NCI-H1694 treated with DMSO at 0.1 percent for 48 hours (cell line): ENCODE data around the gene TBPL1.
"Not testable (repeated sequence)": the region's sequence is repeated elsewhere in the genome, so short reads cannot be mapped to it uniquely, and the experiment has no call there.

ENCODE experiments used
- DNase-seq: peaks from one replicate; lab custom pipeline; 2025; lab: John Stamatoyannopoulos, UW

Gene TBPL1

DNA sequence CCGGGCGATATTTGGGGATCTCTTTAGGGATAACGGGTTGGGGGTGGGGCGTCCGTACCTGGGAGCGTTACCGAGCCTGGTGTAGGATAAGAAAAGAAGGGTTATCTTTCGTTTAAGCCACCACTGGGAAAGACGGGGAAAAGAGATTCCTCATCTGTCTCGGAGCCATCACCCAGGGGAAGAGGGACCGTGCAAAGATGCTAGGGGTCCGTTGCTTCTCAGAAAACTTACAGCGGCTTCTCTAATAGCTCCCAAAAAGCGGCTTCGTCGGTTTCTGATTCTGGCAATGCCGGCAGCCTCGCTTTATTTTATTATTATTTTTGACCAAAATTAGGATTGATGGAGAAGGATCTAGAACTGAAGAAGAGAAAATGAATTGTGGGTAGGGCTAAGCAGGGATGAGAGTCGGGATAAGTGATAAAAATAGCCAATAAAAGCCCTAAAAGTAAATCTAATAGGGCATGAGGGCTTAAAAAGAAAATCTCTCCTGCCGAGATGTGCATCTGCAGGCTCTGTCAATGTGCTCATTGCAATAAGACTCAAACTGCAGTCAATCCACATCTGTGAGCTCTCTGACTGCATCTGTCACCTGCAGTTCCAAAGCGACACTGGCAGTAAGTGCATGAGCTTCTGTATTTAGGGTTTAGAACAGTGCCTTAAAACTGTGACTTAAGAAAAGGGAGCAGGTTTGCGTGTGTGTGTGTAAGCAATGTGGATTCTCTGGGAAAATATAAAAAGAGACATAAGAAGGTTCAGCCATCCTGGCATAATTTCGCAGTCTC, 801 bp downstream of the TBPL1 start:
- no peak for DNase-seq

DNA sequence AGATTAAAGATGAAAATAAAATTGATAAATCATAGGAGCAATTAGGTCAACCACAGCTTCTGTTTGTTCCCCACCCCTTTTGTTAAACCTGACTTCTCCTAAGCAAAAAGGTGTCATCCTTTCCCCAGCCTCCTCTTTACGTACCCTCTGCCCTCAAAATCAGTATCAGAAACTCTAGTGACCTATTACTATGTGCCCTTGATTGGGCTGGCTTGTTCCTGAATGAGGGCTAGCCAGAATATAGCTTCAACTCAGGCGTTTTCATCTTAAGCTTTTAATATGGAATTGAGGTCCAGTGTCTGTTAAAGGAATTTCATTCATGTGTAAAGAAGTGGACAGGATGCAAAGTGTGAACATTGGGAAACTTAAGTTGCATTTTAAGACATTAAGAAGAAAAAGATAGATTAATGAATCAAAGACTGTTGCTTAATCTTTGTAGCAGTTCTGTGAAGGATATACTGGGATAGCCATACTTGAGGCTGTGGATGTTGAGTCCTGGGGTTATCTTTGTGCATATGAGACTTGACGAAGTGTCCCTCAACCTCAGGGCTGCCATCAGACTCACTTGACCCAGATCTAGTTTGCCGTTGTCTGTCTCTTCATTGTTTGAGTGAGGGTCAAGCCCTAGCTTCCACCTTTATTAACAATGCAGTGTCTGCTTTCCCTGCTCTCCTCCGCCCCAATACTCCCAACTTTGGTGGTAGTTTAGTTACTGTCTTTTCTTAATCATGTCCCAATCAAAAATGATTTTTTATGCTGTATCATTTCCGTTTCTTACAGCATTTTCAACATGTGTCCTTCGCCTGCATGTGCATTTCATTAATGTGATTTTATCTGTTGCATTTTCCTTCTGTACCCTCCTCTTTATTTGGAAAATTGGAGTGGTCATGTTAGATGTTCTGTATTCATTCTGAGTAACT, 1.9 kb downstream of the TBPL1 start:
- no peak for DNase-seq

DNA sequence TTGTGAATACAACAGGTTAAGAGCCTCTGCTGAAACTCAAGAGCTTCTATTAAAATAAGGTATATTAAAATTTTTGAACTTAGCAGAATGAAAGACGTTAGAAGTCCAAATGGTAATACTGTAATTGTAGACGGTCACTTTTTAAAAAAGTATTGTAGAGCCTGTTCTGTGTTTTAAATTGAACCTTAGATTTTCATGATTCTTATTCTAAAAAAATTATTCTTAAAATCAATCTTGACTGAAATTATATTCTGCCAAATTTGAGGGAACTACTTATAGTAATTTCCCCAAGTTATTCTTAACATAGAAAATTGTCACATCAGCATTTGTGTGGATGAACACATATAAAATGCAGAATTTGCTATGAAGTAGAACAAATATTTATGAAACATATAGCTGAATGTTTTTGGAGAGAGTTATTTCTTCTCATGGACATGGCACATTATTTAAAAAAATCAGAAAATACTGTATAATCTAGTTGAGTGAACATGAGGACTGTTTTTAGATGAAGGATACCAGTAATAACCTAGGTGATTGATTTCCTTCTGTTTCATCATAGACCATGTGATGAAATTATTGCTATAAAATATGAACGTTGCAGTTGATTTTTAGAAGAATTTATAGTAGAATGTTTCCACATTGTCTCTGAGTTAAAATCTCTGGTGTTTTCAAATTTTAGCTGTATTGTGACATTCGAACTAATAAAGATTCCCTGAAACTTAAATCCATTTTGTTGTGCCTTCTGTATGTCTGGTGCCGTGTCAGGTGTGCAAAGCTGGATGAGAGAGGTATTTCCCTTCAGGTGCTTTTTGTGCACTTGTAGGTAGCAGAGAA, 2.8 kb downstream of the TBPL1 start:
- no peak for DNase-seq

DNA sequence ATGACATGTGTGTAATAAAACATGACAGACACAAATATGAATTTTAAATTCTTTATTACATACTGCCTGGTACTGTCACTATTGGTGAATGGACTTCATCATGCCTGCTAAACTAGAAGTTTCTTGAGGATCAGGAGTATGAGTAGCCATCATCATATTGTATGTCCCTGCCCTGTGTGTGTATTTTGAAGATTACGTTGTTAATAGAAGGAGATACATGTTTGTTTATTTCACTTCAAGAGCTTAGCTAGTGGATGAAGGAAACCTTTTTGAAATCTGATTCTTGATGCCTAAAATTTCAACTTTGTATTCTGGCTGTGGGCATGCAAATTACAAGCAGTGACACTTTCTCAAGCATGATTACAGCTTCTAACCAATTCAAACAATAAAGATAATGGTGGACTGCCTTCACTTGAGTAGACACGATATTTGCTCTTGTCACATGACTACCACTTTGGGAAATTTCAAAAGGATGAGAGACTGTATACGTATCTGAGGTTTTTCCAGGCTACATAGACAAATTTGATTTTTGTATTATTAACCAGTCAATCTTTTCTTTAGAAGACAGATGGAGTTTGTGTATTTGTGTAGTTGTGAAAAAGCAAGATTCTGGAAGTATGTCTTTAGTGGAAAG, 3.5 kb downstream of the TBPL1 start:
- no peak for DNase-seq

DNA sequence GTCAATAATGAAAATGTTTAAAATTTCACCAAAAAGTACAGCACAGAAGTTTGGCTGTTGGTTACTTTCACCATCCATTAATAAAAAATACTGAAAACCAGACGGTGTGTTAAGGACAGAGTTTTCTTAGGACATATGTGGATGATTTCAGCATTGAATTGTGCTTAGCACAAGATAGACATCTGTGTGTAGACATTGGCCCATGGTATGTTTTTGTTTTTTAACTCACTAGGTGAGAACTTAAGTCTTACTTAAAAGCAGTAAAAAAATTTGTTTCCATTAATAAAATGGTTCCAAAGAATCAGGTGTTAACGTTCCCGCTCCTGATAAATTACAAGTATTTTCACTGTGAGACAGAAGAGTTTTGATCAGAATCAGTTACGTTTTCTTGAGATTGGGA, 4.2 kb downstream of the TBPL1 start:
- DNase-seq = no peak

DNA sequence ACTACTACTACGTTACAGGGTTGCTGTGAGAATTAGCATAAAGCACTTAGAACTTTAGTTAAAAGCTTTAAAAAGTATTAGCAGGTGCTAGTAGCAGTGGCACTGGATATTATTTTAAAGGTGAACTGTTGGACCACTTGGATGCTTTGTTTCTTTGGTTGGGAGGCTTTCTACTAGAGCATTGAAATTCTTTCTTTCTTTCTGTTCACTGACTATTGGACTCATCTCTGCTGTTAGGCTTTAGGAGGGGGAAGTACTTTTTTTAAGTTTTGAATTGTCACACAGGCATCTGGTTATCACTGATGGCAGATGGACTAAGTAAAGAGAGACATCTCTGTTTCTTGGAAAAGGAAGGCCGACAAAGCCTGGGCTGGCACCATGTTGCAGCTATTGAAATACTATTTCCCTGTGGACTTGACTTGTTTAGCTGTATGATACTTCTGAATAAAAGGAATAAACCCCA, 4.8 kb downstream of the TBPL1 start:
- DNase-seq = no peak

DNA sequence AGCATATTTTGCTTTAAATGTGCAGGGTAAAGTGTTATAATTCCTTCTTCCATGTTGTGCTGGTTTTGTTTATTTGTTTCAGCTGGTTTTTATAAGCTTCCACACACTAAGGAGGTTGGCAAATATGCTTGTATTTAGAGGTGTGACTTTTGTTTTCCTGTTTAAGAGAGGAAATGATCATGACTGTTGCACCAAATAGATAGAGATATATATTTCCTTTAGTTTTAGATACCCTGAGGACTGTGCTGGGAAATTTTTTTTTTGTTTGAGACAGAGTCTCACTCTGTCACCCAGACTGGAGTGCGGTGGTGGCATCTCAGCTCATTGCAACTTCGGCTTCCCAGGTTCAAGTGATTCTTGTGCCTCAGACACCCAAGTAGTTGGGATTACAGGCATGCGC, 5.8 kb downstream of the TBPL1 start:
- DNase-seq = no peak

DNA sequence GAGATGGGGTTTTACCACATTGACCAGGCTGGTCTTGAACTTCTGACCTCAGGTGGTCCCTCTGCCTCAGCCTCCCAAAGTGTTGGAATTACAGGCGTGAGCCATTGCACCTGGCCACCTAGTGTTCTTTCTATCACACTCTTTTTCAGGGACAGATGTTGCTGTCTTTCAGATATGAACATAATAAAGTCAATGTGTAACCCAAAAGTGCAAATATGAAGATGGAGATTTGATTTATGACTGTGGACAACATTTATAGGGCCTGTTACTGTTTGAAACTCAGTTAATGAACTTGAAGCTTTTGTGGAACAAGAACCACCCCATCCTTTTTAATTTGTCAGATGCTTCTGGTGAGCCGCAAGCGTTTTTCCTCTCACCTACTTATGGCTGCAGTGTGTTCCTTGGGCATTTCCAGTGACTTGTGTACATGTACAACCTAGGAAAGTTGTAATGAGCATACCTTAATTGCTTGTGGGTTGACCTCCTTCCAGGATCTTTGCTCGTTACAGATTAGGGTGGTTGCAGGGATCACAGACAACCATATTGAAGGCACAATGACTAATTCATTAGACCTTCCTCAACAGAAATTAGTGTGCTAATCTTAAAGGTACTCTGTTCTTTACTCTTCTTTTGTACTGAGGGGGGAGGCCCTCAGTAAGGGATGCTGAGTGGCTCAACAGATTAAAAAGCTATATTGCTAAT, 6.8 kb downstream of the TBPL1 start:
- DNase-seq = no peak

DNA sequence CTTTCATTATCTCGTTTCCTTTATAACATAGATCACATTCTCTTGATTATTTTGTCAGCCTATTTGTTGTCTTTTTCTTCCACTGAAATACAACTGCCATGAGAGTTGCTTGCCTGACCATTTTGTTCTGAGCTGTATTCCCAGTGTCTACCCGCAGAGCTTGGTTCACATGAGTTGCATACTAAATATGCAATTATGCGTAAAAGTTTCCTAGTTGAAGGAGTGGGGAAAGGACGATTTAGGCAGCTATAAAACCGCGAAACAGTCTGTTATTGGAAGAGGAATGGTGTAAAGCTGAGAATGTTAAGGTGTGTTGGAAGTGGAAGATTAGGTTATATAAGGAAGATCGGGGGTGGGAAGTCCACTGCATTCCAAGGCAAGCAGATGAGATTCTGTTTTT, 8.8 kb downstream of the TBPL1 start:
- DNase-seq = no peak

DNA sequence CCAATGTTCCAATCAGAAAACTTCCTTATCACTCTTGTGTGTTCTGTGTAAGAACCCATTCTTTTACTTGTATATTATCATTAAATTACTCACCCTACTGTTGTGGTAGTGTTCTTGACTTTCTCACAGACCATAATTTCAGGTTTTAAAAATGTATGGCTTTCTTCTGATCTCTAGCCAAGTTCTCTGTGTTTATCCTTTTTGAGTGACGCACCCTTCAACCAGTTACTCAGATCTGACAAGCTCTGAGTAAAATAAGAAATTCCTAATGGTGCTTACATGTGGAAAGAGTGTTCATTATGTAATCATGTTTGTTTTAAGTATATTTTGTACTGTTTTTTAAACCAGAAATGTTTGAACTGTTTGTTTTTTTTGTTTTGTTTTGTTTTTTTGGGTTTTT, 11.0 kb downstream of the TBPL1 start:
- no peak for DNase-seq

DNA sequence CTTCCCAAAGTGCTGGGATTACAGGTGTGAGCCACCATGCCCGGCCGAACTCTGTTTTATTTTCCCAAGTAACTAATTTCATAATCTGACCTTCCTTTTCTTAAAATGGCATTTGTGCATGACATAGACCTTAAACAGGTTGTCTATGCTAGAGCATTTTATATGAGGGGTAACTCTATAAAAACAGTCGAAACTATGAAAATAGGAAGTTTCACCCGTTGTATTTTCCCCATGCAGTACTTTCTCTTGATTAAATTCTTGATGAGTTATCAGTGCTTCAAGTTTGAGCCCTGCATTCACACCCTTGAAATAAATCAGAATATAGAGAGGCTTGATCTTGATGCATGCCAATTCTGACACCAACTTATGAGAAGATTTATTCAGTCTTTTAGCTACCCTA, 11.7 kb downstream of the TBPL1 start:
- DNase-seq = no peak

DNA sequence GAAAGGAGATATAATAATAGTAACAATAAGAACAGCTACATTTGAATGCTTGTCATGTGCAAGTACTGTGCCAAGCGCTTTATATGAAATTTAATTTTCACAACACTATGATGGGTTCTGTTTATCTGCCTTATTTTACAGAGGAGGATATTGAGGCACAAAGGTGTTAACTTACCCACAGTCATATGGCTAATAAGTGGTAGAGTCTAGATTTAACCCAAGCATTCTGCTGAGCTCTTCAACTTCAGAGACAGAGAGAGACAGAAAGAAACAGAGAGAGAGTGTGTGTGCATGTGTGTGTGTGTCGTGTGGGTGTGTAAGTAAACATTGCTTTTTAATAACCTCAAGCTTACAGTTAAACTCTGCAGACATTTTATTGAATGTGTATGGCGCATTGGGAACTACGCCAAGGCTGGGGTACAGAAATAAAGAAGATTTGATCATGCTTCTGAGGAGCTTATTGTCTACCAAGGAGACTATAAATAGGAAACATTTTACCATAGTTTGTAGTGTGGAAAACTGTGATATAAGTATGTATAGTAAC, 12.9 kb downstream of the TBPL1 start:
- no peak for DNase-seq

DNA sequence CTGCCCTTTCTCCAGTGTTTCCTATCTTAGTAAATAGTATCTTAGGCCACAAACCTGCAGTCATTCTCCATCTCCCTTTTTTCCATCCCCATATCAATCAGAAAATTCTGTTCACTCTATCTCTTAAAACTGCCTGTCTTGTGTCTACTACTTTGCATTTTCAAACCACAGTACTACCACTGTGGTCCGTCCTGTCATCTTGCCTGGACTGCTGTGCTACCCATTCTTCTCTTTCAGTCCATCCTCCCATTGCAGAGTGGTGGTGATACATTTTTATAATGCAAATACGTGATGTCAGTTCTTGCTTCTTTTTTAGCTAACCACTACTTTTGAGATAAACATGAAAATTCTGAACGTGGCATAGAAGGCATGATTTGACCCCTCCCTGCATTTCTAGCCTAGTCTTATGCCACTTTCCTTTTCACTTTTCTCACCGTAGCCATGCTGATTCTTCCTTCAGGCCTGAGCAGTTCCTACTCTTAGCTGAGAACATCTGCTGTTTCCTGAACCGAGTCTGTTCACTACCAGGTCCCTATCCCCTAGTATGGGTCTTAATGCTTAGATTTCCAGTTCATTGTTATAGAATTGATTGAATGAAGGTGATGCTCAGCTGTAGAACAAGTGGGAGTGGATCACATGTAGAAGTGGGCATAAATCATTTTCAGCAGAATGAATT, 13.8 kb downstream of the TBPL1 start:
- DNase-seq = no peak

DNA sequence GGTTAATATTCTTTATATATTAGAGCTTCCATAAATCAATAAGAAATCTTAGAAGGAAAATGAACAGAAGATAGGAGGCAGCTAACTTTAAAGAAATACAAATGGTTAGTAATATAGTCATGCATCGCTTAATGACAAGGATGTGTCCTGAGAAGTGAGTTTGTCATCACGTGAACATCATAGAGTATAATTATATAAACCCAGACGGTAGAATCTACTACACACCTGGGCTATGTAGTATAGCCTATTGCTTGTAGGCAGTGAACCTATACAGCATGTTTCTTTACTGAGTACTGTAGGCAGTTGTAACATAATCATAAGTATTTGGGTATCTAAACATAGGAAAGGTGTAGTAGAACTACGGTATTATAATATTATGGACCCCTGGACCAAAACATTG, 14.3 kb downstream of the TBPL1 start:
- no peak for DNase-seq

DNA sequence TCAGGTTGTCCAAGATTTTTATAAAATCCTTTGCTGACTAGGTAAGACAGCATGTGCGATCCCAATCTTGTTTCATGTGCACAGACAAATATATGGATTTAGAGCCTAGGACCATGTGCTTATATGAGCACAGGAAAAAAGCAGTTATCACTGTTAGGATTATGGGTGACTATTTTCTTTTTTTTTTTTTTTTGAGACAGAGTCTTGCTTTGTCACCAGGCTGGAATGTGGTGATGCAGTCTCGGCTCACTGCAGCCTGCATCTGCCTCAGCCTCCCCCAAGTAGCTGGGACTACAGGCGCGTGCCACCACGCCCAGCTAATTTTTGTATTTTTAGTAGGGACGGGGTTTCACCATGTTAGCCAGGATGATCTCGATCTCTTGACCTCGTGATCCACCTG, 14.8 kb downstream of the TBPL1 start:
- DNase-seq = not testable (repeated sequence)

DNA sequence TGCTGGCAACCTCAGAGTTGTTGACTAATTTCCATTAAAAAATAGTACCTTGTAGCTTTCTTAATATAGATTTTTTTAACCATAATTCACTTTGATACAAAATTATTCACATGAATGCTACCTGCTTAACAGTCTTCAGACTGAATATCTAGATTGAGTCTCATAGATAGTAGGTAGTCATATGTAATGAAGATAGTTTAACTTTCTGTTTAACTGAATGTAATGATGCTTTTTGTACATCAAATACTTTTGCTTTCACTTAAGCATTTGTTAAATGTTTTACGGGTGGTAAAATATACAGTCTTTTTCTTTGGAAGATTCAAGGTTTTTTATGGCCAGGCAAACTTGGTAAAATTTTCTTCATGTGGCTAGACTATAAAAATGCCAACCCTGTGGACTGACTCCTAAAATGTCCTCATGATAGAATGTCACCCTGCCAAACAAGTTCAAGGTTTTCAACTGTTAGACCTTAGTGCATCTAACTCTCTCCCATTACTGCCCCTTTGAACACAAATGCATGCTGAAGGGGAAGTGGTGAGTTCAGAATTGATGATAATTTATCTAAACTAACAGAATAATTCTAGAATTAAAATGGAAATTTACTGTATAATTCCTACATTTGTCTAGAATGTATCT, 16.4 kb downstream of the TBPL1 start:
- DNase-seq = no peak

DNA sequence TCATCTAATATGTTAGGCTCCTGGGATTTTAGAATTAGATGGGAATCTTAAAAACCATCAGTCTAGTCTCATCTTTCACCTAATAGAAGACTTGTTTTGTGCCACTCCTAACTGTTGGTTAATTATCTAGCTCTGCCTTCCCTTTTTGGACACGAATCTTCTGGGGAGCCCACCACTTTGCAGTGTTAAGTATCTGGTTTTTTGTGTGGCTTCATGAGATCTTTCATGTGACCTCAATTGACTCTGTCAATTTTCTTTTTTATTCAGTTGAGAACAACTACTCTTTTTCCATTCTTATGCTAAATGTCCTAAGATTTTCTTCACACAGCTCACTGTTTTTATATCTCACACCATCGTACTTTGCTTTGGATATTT, 16.9 kb downstream of the TBPL1 start:
- no peak for DNase-seq

DNA sequence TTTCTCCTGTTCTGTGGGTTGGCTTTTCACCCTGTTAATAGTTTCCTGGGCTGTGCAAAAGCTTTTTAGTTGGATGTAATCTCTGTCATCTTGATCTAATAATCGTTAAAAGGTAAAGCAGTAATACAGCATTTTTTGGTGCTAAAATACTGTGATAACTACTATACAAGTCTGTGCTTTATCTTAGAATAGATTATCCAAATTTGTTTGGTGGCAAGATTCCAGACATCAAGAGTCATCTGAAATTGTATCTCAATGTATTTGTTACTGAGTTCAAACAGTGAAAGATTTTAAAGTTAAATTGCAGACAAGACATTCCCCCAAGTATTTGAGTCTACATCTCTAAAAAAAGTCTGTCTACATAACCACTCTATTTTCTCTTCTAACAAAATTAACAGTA, 18.8 kb downstream of the TBPL1 start:
- DNase-seq = no peak

DNA sequence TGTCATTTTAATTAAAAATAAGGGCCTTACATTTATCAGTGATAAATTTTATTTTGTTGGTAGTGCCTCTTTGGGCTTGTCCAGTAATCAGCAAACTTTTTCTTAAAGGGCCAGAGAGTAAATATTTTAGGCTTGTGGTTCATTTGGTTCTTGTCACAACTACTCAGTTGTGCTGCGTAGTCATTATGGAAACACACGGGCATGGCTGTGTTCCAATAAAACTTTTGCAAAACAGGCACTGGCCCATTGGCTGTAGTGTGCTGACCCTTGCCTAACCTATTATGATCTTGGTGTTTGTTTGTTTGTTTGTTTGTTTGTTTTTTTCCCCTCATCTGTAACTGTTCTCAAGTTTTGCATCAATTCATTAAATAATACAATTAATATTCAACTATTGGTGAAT, 19.4 kb downstream of the TBPL1 start:
- DNase-seq = no peak
